Measurements from ENCODE around the gene BOD1L1. TPM values are rescaled to one million over a fixed set of nuclear protein-coding genes. Genes with fewer than 3 reads are reported as not detected.

BOD1L1 gene
- total RNA-seq, 3 donors from 2014 or later: 29.6 to 46.2 (median 39.3) TPM

GRCh38 chr4:13527192-13527980, 100.1 kb downstream of the BOD1L1 start:
- Histone ChIP-seq H3K9me3 (no peaks in the 10 kb centered on the region), H3K4me3 (no peak overlapping the region), H3K36me3 (ENCODE audit: low read depth) (no peaks in the 10 kb centered on the region), H3K4me1 (ENCODE audit: low read depth) (no peaks in the 10 kb centered on the region)
- intact Hi-C loops (cut with DNase I, micrococcal nuclease): no loop called here
- TF ChIP-seq CTCF (IDR thresholded peaks at IDR 0.05): no peak
- no peak for ATAC-seq
- no peak for DNase-seq

- no peak overlapping the region for H3K4me3 ChIP-seq
- no peak for TF ChIP-seq CTCF (IDR thresholded peaks at IDR 0.05)
- ATAC-seq (no peak), DNase-seq (no peak)
- no peaks in the 10 kb centered on the region for H3K36me3 ChIP-seq (ENCODE audit: low read depth)
- no peaks in the 10 kb centered on the region for H3K4me1 ChIP-seq (ENCODE audit: low read depth)
- intact Hi-C loops (cut with DNase I, micrococcal nuclease): no loop called here
- no peaks in the 10 kb centered on the region for H3K9me3 ChIP-seq
Measured at GRCh38 chr4:13526658-13527057, 100.9 kb downstream of the BOD1L1 start.

GRCh38 chr4:13525606-13526281, 101.8 kb downstream of the BOD1L1 start:
- H3K36me3 ChIP-seq (ENCODE audit: low read depth): no peaks in the 10 kb centered on the region
- H3K9me3 ChIP-seq: no peaks in the 10 kb centered on the region
- no peak for ATAC-seq
- no peak overlapping the region for H3K4me3 ChIP-seq
- no peaks in the 10 kb centered on the region for H3K4me1 ChIP-seq (ENCODE audit: low read depth)
- TF ChIP-seq CTCF (IDR thresholded peaks at IDR 0.05): no peak
- DNase-seq: no peak
- intact Hi-C loops (cut with DNase I, micrococcal nuclease): no loop called here

GRCh38 chr4:13524504-13525243, 102.9 kb downstream of the BOD1L1 start:
- no peaks in the 10 kb centered on the region for H3K36me3 ChIP-seq (ENCODE audit: low read depth)
- DNase-seq: no peak
- intact Hi-C loops (cut with DNase I, micrococcal nuclease): no loop called here
- H3K4me3 ChIP-seq: no peak overlapping the region
- TF ChIP-seq CTCF (IDR thresholded peaks at IDR 0.05): no peak
- no peaks in the 10 kb centered on the region for H3K9me3 ChIP-seq
- no peaks in the 10 kb centered on the region for H3K4me1 ChIP-seq (ENCODE audit: low read depth)
- no peak for ATAC-seq

DNA sequence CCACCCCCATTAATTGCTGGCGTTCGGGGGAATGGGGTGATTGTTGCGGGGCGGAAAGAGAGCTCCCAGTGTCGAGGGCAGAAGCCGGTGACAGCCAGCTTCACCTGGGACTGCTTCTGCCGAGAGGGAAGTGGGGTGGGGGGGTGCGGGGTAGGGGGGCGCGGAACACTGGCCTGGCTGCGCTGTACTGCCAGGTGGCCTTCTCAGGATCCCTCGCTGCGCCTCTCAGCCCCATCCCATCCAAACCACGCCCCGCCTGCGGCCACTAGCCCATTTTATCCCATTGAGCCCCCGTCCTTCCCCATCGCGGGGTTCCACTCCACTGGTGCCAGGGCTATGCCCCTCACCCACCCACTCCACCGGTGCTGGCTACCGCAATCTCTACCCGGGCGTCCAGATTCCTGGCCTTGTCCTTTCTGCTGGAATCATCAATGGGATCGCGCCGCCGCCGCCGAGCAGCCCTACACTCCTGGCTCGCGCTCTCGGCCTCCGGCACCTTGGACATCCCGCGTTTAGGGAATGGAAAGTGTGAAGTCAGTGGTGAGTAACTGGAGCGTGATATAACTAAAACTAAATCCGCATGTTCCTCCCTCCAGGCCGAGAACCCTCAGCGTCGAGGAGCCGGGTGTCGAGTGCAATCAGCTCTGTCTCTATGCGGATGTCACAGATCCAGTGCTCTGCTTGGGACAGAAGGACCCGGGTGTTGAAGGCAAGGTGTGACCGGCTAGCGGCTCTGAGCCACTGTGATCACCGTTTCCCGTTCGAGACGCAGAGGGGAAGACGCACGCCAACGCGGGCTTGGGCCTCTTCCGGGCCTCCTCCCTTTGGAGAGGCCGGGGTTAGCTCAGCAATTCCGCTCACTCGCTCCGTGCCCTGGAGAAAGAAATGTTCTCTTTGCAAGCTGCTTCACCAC, 103.7 kb downstream of the BOD1L1 start:
- no peak for TF ChIP-seq CTCF (IDR thresholded peaks at IDR 0.05)
- H3K4me3 ChIP-seq: no peak overlapping the region
- ATAC-seq (no peak), DNase-seq (no peak)
- H3K36me3 ChIP-seq (ENCODE audit: low read depth): no peaks in the 10 kb centered on the region
- H3K9me3 ChIP-seq: no peaks in the 10 kb centered on the region
- no peaks in the 10 kb centered on the region for H3K4me1 ChIP-seq (ENCODE audit: low read depth)
- intact Hi-C loops (cut with DNase I, micrococcal nuclease): no loop called here
